ENCODE measurements around the gene INIP. TPM values are rescaled to one million over a fixed set of nuclear protein-coding genes. Genes with fewer than 3 reads are reported as not detected.

INIP gene
- total RNA-seq, 3 donors from 2014 or later, result 37.8 to 45.9 (median 41.9) TPM

GRCh38 chr9:112670991-112671625 is 46.8 kb downstream of the INIP start:
- no peaks in the 10 kb centered on the region for H3K36me3 Mint-ChIP-seq (ENCODE audit: insufficient read depth)
- no peak overlapping the region for H3K4me3 Mint-ChIP-seq
- H3K4me1 Mint-ChIP-seq (ENCODE audit: low read depth), result no peaks in the 10 kb centered on the region
- no peaks in the 10 kb centered on the region for H3K9me3 Mint-ChIP-seq
- DNase-seq, result no peak
- H3K27me3 Mint-ChIP-seq (ENCODE audit: low read depth), result peaks cover 1% of the 10 kb centered on the region
- no peak for ATAC-seq

GRCh38 chr9:112669326-112669725 is 48.6 kb downstream of the INIP start:
- DNase-seq (no peak), ATAC-seq (no peak)
- H3K9me3 Mint-ChIP-seq, result no peaks in the 10 kb centered on the region
- no peak overlapping the region for H3K4me3 Mint-ChIP-seq
- H3K27me3 Mint-ChIP-seq (ENCODE audit: low read depth), result no peaks in the 10 kb centered on the region
- no peaks in the 10 kb centered on the region for H3K4me1 Mint-ChIP-seq (ENCODE audit: low read depth)
- H3K36me3 Mint-ChIP-seq (ENCODE audit: insufficient read depth), result no peaks in the 10 kb centered on the region

- no peaks in the 10 kb centered on the region for H3K4me1 Mint-ChIP-seq (ENCODE audit: low read depth)
- H3K9me3 Mint-ChIP-seq, result no peaks in the 10 kb centered on the region
These were observed 52.6 kb downstream of the INIP start for GRCh38 chr9:112665347-112665746.

GRCh38 chr9:112664531-112664930 is 53.4 kb downstream of the INIP start:
- no peaks in the 10 kb centered on the region for H3K4me1 Mint-ChIP-seq (ENCODE audit: low read depth)
- H3K36me3 Mint-ChIP-seq (ENCODE audit: insufficient read depth), result peaks cover 3% of the 10 kb centered on the region
- H3K27me3 Mint-ChIP-seq (ENCODE audit: low read depth), result no peaks in the 10 kb centered on the region
- H3K4me3 Mint-ChIP-seq, result no peak overlapping the region
- H3K9me3 Mint-ChIP-seq, result no peaks in the 10 kb centered on the region
- ATAC-seq (no peak), DNase-seq (no peak)

More at GRCh38 chr9:112665347-112665746, 52.6 kb downstream of the INIP start:
- no peaks in the 10 kb centered on the region for H3K27me3 Mint-ChIP-seq (ENCODE audit: low read depth)
- no peaks in the 10 kb centered on the region for H3K36me3 Mint-ChIP-seq (ENCODE audit: insufficient read depth)
- DNase-seq (no peak), ATAC-seq (no peak)
- no peak overlapping the region for H3K4me3 Mint-ChIP-seq

- ATAC-seq, result no peak
- peaks cover 3% of the 10 kb centered on the region for H3K36me3 Mint-ChIP-seq (ENCODE audit: insufficient read depth)
- no peak for DNase-seq
- H3K4me1 Mint-ChIP-seq (ENCODE audit: low read depth), result no peaks in the 10 kb centered on the region
- no peaks in the 10 kb centered on the region for H3K9me3 Mint-ChIP-seq
- no peak overlapping the region for H3K4me3 Mint-ChIP-seq
- no peaks in the 10 kb centered on the region for H3K27me3 Mint-ChIP-seq (ENCODE audit: low read depth)
These were observed 54.2 kb downstream of the INIP start for GRCh38 chr9:112663681-112664080.

GRCh38 chr9:112659906-112660305 is 58.0 kb downstream of the INIP start:
- no peak for ATAC-seq
- no peaks in the 10 kb centered on the region for H3K4me1 Mint-ChIP-seq (ENCODE audit: low read depth)
- no peak for DNase-seq
- no peaks in the 10 kb centered on the region for H3K9me3 Mint-ChIP-seq
- H3K36me3 Mint-ChIP-seq (ENCODE audit: insufficient read depth), result peaks cover 3% of the 10 kb centered on the region
- H3K27me3 Mint-ChIP-seq (ENCODE audit: low read depth), result no peaks in the 10 kb centered on the region
- no peak overlapping the region for H3K4me3 Mint-ChIP-seq

- ATAC-seq, result no peak
- DNase-seq, result no peak
- no peaks in the 10 kb centered on the region for H3K4me1 Mint-ChIP-seq (ENCODE audit: low read depth)
- H3K36me3 Mint-ChIP-seq (ENCODE audit: insufficient read depth), result peaks cover 3% of the 10 kb centered on the region
- no peak overlapping the region for H3K4me3 Mint-ChIP-seq
- H3K27me3 Mint-ChIP-seq (ENCODE audit: low read depth), result no peaks in the 10 kb centered on the region
- peaks cover 1% of the 10 kb centered on the region for H3K9me3 Mint-ChIP-seq
These were observed 62.2 kb downstream of the INIP start for GRCh38 chr9:112655668-112656067.

- H3K36me3 Mint-ChIP-seq (ENCODE audit: insufficient read depth), result no peaks in the 10 kb centered on the region
- no peaks in the 10 kb centered on the region for H3K4me1 Mint-ChIP-seq (ENCODE audit: low read depth)
- H3K9me3 Mint-ChIP-seq, result peaks cover 12% of the 10 kb centered on the region
- no peaks in the 10 kb centered on the region for H3K27me3 Mint-ChIP-seq (ENCODE audit: low read depth)
- H3K4me3 Mint-ChIP-seq, result no peak overlapping the region
- DNase-seq (no peak), ATAC-seq (no peak)
These were observed 63.6 kb downstream of the INIP start for GRCh38 chr9:112654282-112654681.

- Mint-ChIP-seq H3K4me3 (no peak overlapping the region), H3K4me1 (ENCODE audit: low read depth) (no peaks in the 10 kb centered on the region), H3K36me3 (ENCODE audit: insufficient read depth) (peaks cover 27% of the 10 kb centered on the region), H3K27me3 (ENCODE audit: low read depth) (peaks cover 1% of the 10 kb centered on the region), H3K9me3 (peaks cover 35% of the 10 kb centered on the region)
- ATAC-seq (no peak), DNase-seq (no peak)
These were observed 69.3 kb downstream of the INIP start for GRCh38 chr9:112648624-112649023.

GRCh38 chr9:112647596-112647995 is 70.3 kb downstream of the INIP start:
- Mint-ChIP-seq H3K27me3 (ENCODE audit: low read depth) (peaks cover 1% of the 10 kb centered on the region), H3K4me1 (ENCODE audit: low read depth) (no peaks in the 10 kb centered on the region), H3K9me3 (peaks cover 35% of the 10 kb centered on the region), H3K4me3 (no peak overlapping the region), H3K36me3 (ENCODE audit: insufficient read depth) (peaks cover 30% of the 10 kb centered on the region)
- DNase-seq (no peak), ATAC-seq (no peak)

GRCh38 chr9:112642126-112642525 is 75.8 kb downstream of the INIP start:
- DNase-seq (no peak), ATAC-seq (no peak)
- peaks cover 5% of the 10 kb centered on the region for H3K27me3 Mint-ChIP-seq (ENCODE audit: low read depth)
- H3K4me1 Mint-ChIP-seq (ENCODE audit: low read depth), result no peaks in the 10 kb centered on the region
- no peak overlapping the region for H3K4me3 Mint-ChIP-seq
- peaks cover 30% of the 10 kb centered on the region for H3K36me3 Mint-ChIP-seq (ENCODE audit: insufficient read depth)
- peaks cover 25% of the 10 kb centered on the region for H3K9me3 Mint-ChIP-seq

- Mint-ChIP-seq H3K4me3 (no peak overlapping the region), H3K27me3 (ENCODE audit: low read depth) (peaks cover 7% of the 10 kb centered on the region), H3K36me3 (ENCODE audit: insufficient read depth) (peaks cover 17% of the 10 kb centered on the region), H3K9me3 (peaks cover 19% of the 10 kb centered on the region), H3K4me1 (ENCODE audit: low read depth) (no peaks in the 10 kb centered on the region)
- no peak for DNase-seq
- no peak for ATAC-seq
These were observed 77.6 kb downstream of the INIP start for GRCh38 chr9:112640311-112640710.

Other genes with a start within 250 kb of the INIP start
- gene KIAA1958, start 231.3 kb downstream of the INIP start, total RNA-seq, result 1 to 10 TPM; 4.7 to 6.9 (median 6.7) TPM
- gene SNX30, start 32.6 kb upstream of the INIP start, total RNA-seq, result 1 to 10 TPM; 2.3 to 3.8 (median 3.2) TPM
- not detected for gene SLC46A2, start 172.8 kb upstream of the INIP start, total RNA-seq

All from activated T-cell treated with anti-CD3 and anti-CD28 coated beads, Interleukin-2, amount 50 U/mL, for 4 hours (primary cell).